ENCODE measurements around the gene SNX32.
A peak's percentile ranks its signal among the peaks of the same experiment; 100 is the strongest.
"Not testable (repeated sequence)": the region's sequence is repeated elsewhere in the genome, so short reads cannot be mapped to it uniquely, and the experiment has no call there.

SNX32 gene

GRCh38 chr11:65829459-65829858 lies 4.3 kb upstream of the SNX32 start:
- DNase-seq (ENCODE audit: low spot score) = no peak

GRCh38 chr11:65832231-65832630 lies 1.5 kb upstream of the SNX32 start:
- not testable (repeated sequence) for DNase-seq (ENCODE audit: low spot score)

GRCh38 chr11:65834202-65834601 lies 439 bp downstream of the SNX32 start:
- no peak for DNase-seq (ENCODE audit: low spot score)

- no peak for DNase-seq (ENCODE audit: low spot score)
Observed at GRCh38 chr11:65842144-65842543, 8.4 kb downstream of the SNX32 start.

GRCh38 chr11:65843811-65844210 lies 10.0 kb downstream of the SNX32 start:
- no peak for DNase-seq (ENCODE audit: low spot score)

- no peak for DNase-seq (ENCODE audit: low spot score)
Observed at GRCh38 chr11:65844231-65844872, 10.6 kb downstream of the SNX32 start.

GRCh38 chr11:65847746-65848145 lies 14.0 kb downstream of the SNX32 start:
- no peak for DNase-seq (ENCODE audit: low spot score)

GRCh38 chr11:65848693-65849092 lies 14.9 kb downstream of the SNX32 start:
- DNase-seq (ENCODE audit: low spot score) = not testable (repeated sequence)

- no peak for DNase-seq (ENCODE audit: low spot score)
Observed at GRCh38 chr11:65849366-65849765, 15.6 kb downstream of the SNX32 start.

- no peak for DNase-seq (ENCODE audit: low spot score)
Observed at GRCh38 chr11:65849771-65850216, 16.0 kb downstream of the SNX32 start.

GRCh38 chr11:65850217-65851082 lies 16.7 kb downstream of the SNX32 start:
- no peak for DNase-seq (ENCODE audit: low spot score)

GRCh38 chr11:65851083-65851579 lies 17.4 kb downstream of the SNX32 start:
- DNase-seq (ENCODE audit: low spot score) = no peak

- DNase-seq (ENCODE audit: low spot score) = no peak
Observed at GRCh38 chr11:65851811-65852507, 18.2 kb downstream of the SNX32 start.

- DNase-seq (ENCODE audit: low spot score) = no peak
Observed at GRCh38 chr11:65852508-65853245, 18.9 kb downstream of the SNX32 start.

GRCh38 chr11:65853246-65853979 lies 19.6 kb downstream of the SNX32 start:
- DNase-seq (ENCODE audit: low spot score) = no peak

GRCh38 chr11:65854161-65854592 lies 20.4 kb downstream of the SNX32 start:
- no peak for DNase-seq (ENCODE audit: low spot score)

- no peak for DNase-seq (ENCODE audit: low spot score)
Observed at GRCh38 chr11:65854852-65855837, 21.4 kb downstream of the SNX32 start.

- no peak for DNase-seq (ENCODE audit: low spot score)
Observed at GRCh38 chr11:65855927-65856363, 22.2 kb downstream of the SNX32 start.

GRCh38 chr11:65856689-65857499 lies 23.1 kb downstream of the SNX32 start:
- DNase-seq (ENCODE audit: low spot score) = peak; percentile 80
